Liver (tissue), 9 donors: ENCODE measurements around the gene C14orf180. TPM values are rescaled to one million over a fixed set of nuclear protein-coding genes. Genes with fewer than 3 reads are reported as not detected.

Source experiments
- DNase-seq: peaks from one replicate; pipeline ENCODE4 v3.0.0-alpha.2; 2017; ENCODE audit warnings: low spot score
- H3K27ac ChIP-seq, 2 donors: one replicate each; pipeline ENCODE4 v1.7.0; 2013; ENCODE audit warnings: inconsistent platforms in 2 of 2, low read length in 2 of 2, control low read depth in 1 of 2, low read depth in 1 of 2, mild to moderate bottlenecking in 1 of 2
- H3K27me3 ChIP-seq, 4 donors: one replicate each; pipeline versions ENCODE4 v1.6.1 to v1.7.0; 2013; ENCODE audit warnings: low read length in 3 of 4, inconsistent platforms in 1 of 4, mild to moderate bottlenecking in 1 of 4, moderate library complexity in 1 of 4; ENCODE audit not compliant: control insufficient read depth in 4 of 4, insufficient read depth in 4 of 4
- H3K36me3 ChIP-seq, 4 donors: one replicate each; pipeline versions ENCODE4 v1.6.1 to v1.7.0; 2013; ENCODE audit warnings: low read length in 3 of 4, mild to moderate bottlenecking in 3 of 4, low read depth in 1 of 4, moderate library complexity in 1 of 4; ENCODE audit not compliant: control insufficient read depth in 4 of 4, insufficient read depth in 3 of 4
- H3K4me1 ChIP-seq, 4 donors: one replicate each; pipeline versions ENCODE4 v1.6.1 to v1.7.0; 2013; ENCODE audit warnings: low read length in 3 of 4, mild to moderate bottlenecking in 3 of 4, moderate library complexity in 1 of 4; ENCODE audit not compliant: control insufficient read depth in 4 of 4, insufficient read depth in 4 of 4
- H3K4me3 ChIP-seq, 3 donors: one replicate each; pipeline versions ENCODE4 v1.6.1 to v1.7.0; 2013; ENCODE audit warnings: low read length in 3 of 3, control low read depth in 1 of 3, low read depth in 1 of 3, mild to moderate bottlenecking in 1 of 3
- H3K9ac ChIP-seq, 2 donors: one replicate each; pipeline ENCODE4 v1.7.0; 2013; ENCODE audit warnings: low read length in 2 of 2, mild to moderate bottlenecking in 2 of 2, moderate library complexity in 2 of 2, control low read depth in 1 of 2, low read depth in 1 of 2
- H3K9me3 ChIP-seq, 4 donors: one replicate each; pipeline versions ENCODE4 v1.6.1 to v1.7.0; 2013; ENCODE audit warnings: low read length in 3 of 4; ENCODE audit not compliant: control insufficient read depth in 4 of 4
- EGR1 ChIP-seq, 2 donors: IDR thresholded peaks; 2 replicates each; pipeline ENCODE4 v1.6.1; 2016 to 2018; ENCODE audit warnings: antibody characterized with exemption in 2 of 2, low read depth in 2 of 2
- FOXA1 ChIP-seq: IDR thresholded peaks from 2 replicates; pipeline ENCODE4 v1.6.1; 2016; ENCODE audit warnings: antibody characterized with exemption
- FOXA2 ChIP-seq: IDR thresholded peaks from 2 replicates; pipeline ENCODE4 v1.6.1; 2016; ENCODE audit warnings: antibody characterized with exemption
- GABPA ChIP-seq, 2 donors: IDR thresholded peaks in 1 of 2; conservative IDR thresholded peaks in 1 of 2; 2 replicates each; pipeline ENCODE4 v1.6.1; 2016; ENCODE audit warnings: antibody characterized with exemption in 2 of 2, mild to moderate bottlenecking in 1 of 2, moderate library complexity in 1 of 2
- HNF4A ChIP-seq, 2 donors: conservative IDR thresholded peaks; 2 replicates each; pipeline ENCODE4 v1.6.1; 2016; ENCODE audit warnings: antibody characterized with exemption in 2 of 2, mild to moderate bottlenecking in 2 of 2
- HNF4G ChIP-seq: IDR thresholded peaks from 2 replicates; pipeline ENCODE4 v1.6.1; 2016; ENCODE audit warnings: antibody characterized with exemption
- JUND ChIP-seq, 2 donors: IDR thresholded peaks; 2 replicates each; pipeline ENCODE4 v1.6.1; 2016; ENCODE audit warnings: antibody characterized with exemption in 2 of 2
- NR2F2 ChIP-seq: IDR thresholded peaks from 2 replicates; pipeline ENCODE4 v1.6.1; 2016; ENCODE audit warnings: antibody characterized with exemption
- RAD21 ChIP-seq, 2 donors: IDR thresholded peaks; 2 replicates each; pipeline ENCODE4 v1.6.1; 2016; ENCODE audit warnings: antibody characterized with exemption in 2 of 2, mild to moderate bottlenecking in 2 of 2
- RXRA ChIP-seq, 2 donors: IDR thresholded peaks; 2 replicates each; pipeline ENCODE4 v1.6.1; 2017 to 2018; ENCODE audit warnings: antibody characterized with exemption in 2 of 2, mild to moderate bottlenecking in 1 of 2
- SP1 ChIP-seq: IDR thresholded peaks from 2 replicates; pipeline ENCODE4 v1.6.1; 2018; ENCODE audit warnings: antibody characterized with exemption, mild to moderate bottlenecking
- TAF1 ChIP-seq: conservative IDR thresholded peaks from 2 replicates; pipeline ENCODE4 v1.6.1; 2016; ENCODE audit warnings: antibody characterized with exemption, mild to moderate bottlenecking
- YY1 ChIP-seq: IDR thresholded peaks from 2 replicates; pipeline ENCODE4 v1.6.1; 2016; ENCODE audit warnings: antibody characterized with exemption, mild to moderate bottlenecking
- WGBS: extraction: QIAGEN DNeasy Blood & Tissue Kit; methylation state at CpG from one replicate; pipeline ENCODE4 v1.1.7; 2013; 5-methylcytosine and 5-hydroxymethylcytosine counted together
- polyA plus RNA-seq, 2 donors: library from polyadenylated mRNA; stranded (reverse) in 1 of 2; unstranded in 1 of 2; fragments of 200-250 nt in 1 of 2; fragments of >200 nt in 1 of 2; fragmentation: Nextera tagmentation in 1 of 2; extraction: Ambion mirVana in 1 of 2; gene quantifications; one replicate each; pipeline versions ENCODE4 v1.2.1 to v1.2.3, GENCODE V29; 2013 to 2015
- total RNA-seq, 2 donors: library from RNA; depleted of rRNA; stranded (reverse); fragments of >200 nt; gene quantifications; one replicate each; pipeline ENCODE4 v1.2.3, GENCODE V29; 2014
- TF ChIP-seq, protein P1 (sequence below): IDR thresholded peaks from 2 replicates; pipeline ENCODE4 v1.6.1; 2016; ENCODE audit warnings: antibody characterized with exemption
- TF ChIP-seq, protein P2 (sequence below): IDR thresholded peaks from 2 replicates; pipeline ENCODE4 v1.6.1; 2016; ENCODE audit warnings: antibody characterized with exemption
- TF ChIP-seq, protein P3 (sequence below): IDR thresholded peaks from 2 replicates; pipeline ENCODE4 v1.6.1; 2016; ENCODE audit warnings: antibody characterized with exemption
- TF ChIP-seq, protein P4 (sequence below): IDR thresholded peaks from 2 replicates; pipeline ENCODE4 v1.6.1; 2016; ENCODE audit warnings: antibody characterized with exemption, mild to moderate bottlenecking
- TF ChIP-seq, protein P5 (sequence below): fragments of 150-350 bp; IDR thresholded peaks from 2 replicates; pipeline ENCODE4 v1.5.1; 2017; ENCODE audit warnings: improper control_type of control experiment, low read depth, low read length; ENCODE audit not compliant: missing input control
- donor health status: healthy.
- donor health status: healthy.
- donor health status: healthy.
- donor health status: healthy.
- donor health status: healthy.

Gene C14orf180
- total and polyA plus RNA-seq, 4 donors: 0.09 to 4.0 (median 2.9) TPM

DNA sequence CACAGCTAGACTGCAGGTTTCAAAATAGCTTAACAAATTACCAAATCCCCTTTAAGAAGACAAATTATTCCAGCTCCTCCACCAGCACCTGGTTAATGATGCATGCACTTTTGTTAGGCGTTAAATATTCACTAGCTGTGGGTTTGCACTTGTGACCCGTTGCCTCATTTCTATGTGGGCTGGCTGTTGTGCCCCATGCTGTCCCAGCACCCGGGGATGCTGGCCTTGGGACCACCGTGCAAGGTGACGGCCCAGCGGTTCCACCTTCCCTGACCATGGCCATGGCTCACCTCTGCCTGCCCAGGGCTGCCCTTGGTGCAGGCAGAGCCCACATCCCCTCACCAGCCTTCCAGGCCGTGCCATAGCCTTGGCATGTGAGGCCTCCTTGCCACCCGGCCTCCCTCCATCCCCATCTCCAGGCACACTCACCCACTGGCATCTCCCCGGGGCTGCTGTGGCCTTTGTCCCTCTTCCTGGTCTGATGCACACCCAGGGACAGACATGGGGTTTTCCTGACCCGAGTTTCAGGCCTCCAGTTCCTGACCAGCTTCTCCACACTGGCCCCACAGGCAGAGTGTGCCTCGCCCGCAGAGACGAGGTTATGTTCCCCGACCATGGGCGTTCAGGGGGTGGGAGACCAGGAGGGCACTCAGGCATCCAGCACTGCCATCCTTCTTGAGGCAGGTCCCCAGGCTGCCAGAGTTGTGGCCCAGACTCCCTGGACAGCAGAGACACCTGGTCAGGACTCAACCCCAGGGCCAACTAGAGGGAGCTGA is 20.3 kb upstream of the C14orf180 start:
- no peak overlapping the region for H3K27ac ChIP-seq
- TF ChIP-seq HNF4G (no peak), SP1 (no peak), JUND (IDR thresholded peaks at IDR 0.05) (no peak), RXRA (IDR thresholded peaks at IDR 0.05) (no peak), YY1 (no peak), HNF4A (conservative IDR thresholded peaks at IDR 0.05) (no peak), RAD21 (IDR thresholded peaks at IDR 0.05) (no peak), NR2F2 (no peak), EGR1 (IDR thresholded peaks at IDR 0.05; ENCODE audit: low read depth in 2 of 2) (no peak), FOXA1 (no peak), TAF1 (no peak), GABPA (IDR thresholded peaks at IDR 0.05 in 1 of 2, conservative IDR thresholded peaks at IDR 0.05 in 1 of 2) (no peak), FOXA2 (no peak)
- TF ChIP-seq, protein P1, sequence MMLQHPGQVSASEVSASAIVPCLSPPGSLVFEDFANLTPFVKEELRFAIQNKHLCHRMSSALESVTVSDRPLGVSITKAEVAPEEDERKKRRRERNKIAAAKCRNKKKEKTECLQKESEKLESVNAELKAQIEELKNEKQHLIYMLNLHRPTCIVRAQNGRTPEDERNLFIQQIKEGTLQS: no peak
- TF ChIP-seq, protein P2, sequence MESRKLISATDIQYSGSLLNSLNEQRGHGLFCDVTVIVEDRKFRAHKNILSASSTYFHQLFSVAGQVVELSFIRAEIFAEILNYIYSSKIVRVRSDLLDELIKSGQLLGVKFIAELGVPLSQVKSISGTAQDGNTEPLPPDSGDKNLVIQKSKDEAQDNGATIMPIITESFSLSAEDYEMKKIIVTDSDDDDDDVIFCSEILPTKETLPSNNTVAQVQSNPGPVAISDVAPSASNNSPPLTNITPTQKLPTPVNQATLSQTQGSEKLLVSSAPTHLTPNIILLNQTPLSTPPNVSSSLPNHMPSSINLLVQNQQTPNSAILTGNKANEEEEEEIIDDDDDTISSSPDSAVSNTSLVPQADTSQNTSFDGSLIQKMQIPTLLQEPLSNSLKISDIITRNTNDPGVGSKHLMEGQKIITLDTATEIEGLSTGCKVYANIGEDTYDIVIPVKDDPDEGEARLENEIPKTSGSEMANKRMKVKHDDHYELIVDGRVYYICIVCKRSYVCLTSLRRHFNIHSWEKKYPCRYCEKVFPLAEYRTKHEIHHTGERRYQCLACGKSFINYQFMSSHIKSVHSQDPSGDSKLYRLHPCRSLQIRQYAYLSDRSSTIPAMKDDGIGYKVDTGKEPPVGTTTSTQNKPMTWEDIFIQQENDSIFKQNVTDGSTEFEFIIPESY: no peak
- TF ChIP-seq, protein P3, sequence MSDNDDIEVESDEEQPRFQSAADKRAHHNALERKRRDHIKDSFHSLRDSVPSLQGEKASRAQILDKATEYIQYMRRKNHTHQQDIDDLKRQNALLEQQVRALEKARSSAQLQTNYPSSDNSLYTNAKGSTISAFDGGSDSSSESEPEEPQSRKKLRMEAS: no peak
- TF ChIP-seq, protein P4, sequence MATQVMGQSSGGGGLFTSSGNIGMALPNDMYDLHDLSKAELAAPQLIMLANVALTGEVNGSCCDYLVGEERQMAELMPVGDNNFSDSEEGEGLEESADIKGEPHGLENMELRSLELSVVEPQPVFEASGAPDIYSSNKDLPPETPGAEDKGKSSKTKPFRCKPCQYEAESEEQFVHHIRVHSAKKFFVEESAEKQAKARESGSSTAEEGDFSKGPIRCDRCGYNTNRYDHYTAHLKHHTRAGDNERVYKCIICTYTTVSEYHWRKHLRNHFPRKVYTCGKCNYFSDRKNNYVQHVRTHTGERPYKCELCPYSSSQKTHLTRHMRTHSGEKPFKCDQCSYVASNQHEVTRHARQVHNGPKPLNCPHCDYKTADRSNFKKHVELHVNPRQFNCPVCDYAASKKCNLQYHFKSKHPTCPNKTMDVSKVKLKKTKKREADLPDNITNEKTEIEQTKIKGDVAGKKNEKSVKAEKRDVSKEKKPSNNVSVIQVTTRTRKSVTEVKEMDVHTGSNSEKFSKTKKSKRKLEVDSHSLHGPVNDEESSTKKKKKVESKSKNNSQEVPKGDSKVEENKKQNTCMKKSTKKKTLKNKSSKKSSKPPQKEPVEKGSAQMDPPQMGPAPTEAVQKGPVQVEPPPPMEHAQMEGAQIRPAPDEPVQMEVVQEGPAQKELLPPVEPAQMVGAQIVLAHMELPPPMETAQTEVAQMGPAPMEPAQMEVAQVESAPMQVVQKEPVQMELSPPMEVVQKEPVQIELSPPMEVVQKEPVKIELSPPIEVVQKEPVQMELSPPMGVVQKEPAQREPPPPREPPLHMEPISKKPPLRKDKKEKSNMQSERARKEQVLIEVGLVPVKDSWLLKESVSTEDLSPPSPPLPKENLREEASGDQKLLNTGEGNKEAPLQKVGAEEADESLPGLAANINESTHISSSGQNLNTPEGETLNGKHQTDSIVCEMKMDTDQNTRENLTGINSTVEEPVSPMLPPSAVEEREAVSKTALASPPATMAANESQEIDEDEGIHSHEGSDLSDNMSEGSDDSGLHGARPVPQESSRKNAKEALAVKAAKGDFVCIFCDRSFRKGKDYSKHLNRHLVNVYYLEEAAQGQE: no peak
- TF ChIP-seq, protein P5, sequence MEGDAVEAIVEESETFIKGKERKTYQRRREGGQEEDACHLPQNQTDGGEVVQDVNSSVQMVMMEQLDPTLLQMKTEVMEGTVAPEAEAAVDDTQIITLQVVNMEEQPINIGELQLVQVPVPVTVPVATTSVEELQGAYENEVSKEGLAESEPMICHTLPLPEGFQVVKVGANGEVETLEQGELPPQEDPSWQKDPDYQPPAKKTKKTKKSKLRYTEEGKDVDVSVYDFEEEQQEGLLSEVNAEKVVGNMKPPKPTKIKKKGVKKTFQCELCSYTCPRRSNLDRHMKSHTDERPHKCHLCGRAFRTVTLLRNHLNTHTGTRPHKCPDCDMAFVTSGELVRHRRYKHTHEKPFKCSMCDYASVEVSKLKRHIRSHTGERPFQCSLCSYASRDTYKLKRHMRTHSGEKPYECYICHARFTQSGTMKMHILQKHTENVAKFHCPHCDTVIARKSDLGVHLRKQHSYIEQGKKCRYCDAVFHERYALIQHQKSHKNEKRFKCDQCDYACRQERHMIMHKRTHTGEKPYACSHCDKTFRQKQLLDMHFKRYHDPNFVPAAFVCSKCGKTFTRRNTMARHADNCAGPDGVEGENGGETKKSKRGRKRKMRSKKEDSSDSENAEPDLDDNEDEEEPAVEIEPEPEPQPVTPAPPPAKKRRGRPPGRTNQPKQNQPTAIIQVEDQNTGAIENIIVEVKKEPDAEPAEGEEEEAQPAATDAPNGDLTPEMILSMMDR: no peak
- H3K36me3 ChIP-seq: no peaks in the 10 kb centered on the region
- peaks cover 0 to 3% (median under 1%) of the 10 kb centered on the region in 4 donors for H3K4me1 ChIP-seq
- H3K27me3 ChIP-seq: no peaks in the 10 kb centered on the region
- H3K9ac ChIP-seq: no peak overlapping the region
- no peak for DNase-seq
- no peak overlapping the region for H3K4me3 ChIP-seq
- no peaks in the 10 kb centered on the region for H3K9me3 ChIP-seq
- WGBS: 65% methylated on average over 15 of the region's 15 CpGs
